ENCODE measurements around the gene ZC3H10. TPM values are rescaled to one million over a fixed set of nuclear protein-coding genes. Genes with fewer than 3 reads are reported as not detected.

Gene ZC3H10
- total RNA-seq, 1 experiment from 2014 or later, result 8.2 TPM

DNA sequence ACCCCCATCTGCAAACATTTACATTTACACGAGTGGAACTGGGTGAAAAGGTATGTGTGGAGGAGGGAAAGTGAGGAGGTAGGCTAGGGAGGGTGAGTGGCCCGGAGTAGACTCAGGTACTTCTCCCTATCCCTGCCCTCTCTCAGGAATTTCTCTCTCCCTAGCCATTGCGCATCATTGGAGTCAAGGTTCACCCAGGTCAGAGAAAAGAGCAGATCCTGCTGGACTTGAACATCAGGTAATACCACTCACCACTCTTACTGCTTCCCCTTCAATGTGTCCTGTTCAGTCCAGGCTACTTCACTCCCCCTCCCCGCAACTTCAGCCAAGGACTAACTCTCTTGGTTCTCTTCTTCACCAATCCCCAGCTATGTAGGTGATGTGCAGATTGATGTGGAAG is 12.8 kb downstream of the ZC3H10 start:
- no peak overlapping the region for H3K4me3 Mint-ChIP-seq (ENCODE audit: low read depth, unreplicated experiment)
- TF ChIP-seq, protein P1, sequence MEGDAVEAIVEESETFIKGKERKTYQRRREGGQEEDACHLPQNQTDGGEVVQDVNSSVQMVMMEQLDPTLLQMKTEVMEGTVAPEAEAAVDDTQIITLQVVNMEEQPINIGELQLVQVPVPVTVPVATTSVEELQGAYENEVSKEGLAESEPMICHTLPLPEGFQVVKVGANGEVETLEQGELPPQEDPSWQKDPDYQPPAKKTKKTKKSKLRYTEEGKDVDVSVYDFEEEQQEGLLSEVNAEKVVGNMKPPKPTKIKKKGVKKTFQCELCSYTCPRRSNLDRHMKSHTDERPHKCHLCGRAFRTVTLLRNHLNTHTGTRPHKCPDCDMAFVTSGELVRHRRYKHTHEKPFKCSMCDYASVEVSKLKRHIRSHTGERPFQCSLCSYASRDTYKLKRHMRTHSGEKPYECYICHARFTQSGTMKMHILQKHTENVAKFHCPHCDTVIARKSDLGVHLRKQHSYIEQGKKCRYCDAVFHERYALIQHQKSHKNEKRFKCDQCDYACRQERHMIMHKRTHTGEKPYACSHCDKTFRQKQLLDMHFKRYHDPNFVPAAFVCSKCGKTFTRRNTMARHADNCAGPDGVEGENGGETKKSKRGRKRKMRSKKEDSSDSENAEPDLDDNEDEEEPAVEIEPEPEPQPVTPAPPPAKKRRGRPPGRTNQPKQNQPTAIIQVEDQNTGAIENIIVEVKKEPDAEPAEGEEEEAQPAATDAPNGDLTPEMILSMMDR (IDR thresholded peaks at IDR 0.05; ENCODE audit: unreplicated experiment), result no peak
- peaks cover 34% of the 10 kb centered on the region for H3K4me1 Mint-ChIP-seq (ENCODE audit: low read depth, unreplicated experiment)
- H3K27ac Mint-ChIP-seq (ENCODE audit: unreplicated experiment), result peak overlapping the region; percentile 24
- no peaks in the 10 kb centered on the region for H3K27me3 Mint-ChIP-seq (ENCODE audit: unreplicated experiment)
- no TSS peak for BruUV-seq (replicated peaks)
- peaks cover 67% of the 10 kb centered on the region for H3K36me3 Mint-ChIP-seq (ENCODE audit: insufficient read depth, unreplicated experiment)
- CTCF ChIA-PET, result interaction anchor here (1.4 kb wide), 1 partner anchor 13 kb away, joined by 5 read pairs; the partner anchor contains the start of gene ZC3H10
- no peaks in the 10 kb centered on the region for H3K9me3 Mint-ChIP-seq (ENCODE audit: low read depth, unreplicated experiment)
- intact Hi-C loops (cut with micrococcal nuclease; ENCODE audit: unreplicated experiment), result no loop called here
- DNase-seq, result no peak

DNA sequence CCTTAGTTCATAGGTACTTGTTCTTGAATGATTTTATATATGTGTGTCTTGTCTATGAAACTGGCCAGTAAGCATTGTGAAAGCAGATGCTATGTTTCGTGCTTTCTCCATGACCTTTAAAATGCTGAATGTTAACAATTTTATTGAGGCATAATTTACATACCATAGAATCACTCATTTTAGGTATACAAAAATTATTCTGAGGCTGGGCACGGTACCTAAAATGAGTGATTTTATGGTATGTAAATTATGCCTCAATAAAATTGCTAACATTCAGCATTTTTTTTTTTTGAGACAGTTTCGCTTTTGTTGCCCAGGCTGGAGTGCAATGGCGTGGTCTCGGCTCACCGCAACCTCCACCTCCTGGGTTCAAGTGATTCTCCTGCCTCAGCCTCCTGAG is 16.8 kb downstream of the ZC3H10 start:
- CTCF ChIA-PET, result no interaction called here
- Mint-ChIP-seq H3K4me1 (ENCODE audit: low read depth, unreplicated experiment) (peaks cover 7% of the 10 kb centered on the region), H3K36me3 (ENCODE audit: insufficient read depth, unreplicated experiment) (peaks cover 67% of the 10 kb centered on the region)

DNA sequence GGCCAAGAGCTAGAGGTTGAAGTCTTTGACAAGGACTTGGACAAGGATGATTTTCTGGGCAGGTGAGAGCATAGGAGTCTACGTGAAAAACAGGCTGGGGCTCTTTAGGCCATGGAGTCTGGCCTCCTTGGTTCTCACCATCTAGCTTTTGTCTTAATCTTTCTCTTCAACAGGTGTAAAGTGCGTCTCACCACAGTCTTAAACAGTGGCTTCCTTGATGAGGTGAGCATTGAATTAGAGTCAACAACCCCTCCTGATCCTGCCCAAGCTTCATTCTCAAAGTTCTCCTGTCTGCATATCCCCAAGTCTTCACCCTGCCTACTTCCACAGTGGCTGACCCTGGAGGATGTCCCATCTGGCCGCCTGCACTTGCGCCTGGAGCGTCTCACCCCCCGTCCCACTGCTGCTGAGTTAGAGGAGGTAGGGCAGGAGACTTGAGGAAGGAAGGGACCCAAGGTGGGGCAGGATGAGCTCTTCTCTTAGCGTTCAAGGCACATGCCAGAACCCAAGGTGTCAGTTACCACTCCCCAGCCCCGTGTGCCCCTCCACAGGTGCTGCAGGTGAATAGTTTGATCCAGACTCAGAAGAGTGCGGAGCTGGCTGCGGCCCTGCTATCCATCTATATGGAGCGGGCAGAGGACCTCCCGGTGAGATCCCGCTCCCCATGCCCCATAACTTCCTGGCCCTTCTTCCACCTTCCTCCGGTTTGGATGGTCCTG is 19.9 kb downstream of the ZC3H10 start:
- H3K9me3 Mint-ChIP-seq (ENCODE audit: low read depth, unreplicated experiment), result no peaks in the 10 kb centered on the region
- CTCF ChIA-PET, result interaction anchor here (0.8 kb wide), 1 partner anchor 83 kb away, joined by 3 read pairs; no protein-coding TSS in a partner anchor
- no peak overlapping the region for H3K27ac Mint-ChIP-seq (ENCODE audit: unreplicated experiment)
- TF ChIP-seq, protein P1 (IDR thresholded peaks at IDR 0.05; ENCODE audit: unreplicated experiment), result no peak
- no peak overlapping the region for H3K4me3 Mint-ChIP-seq (ENCODE audit: low read depth, unreplicated experiment)
- no peaks in the 10 kb centered on the region for H3K4me1 Mint-ChIP-seq (ENCODE audit: low read depth, unreplicated experiment)
- intact Hi-C loops (cut with micrococcal nuclease; ENCODE audit: unreplicated experiment), result no loop called here
- H3K36me3 Mint-ChIP-seq (ENCODE audit: insufficient read depth, unreplicated experiment), result peaks cover 48% of the 10 kb centered on the region
- no peak for DNase-seq
- no peaks in the 10 kb centered on the region for H3K27me3 Mint-ChIP-seq (ENCODE audit: unreplicated experiment)
- BruUV-seq (replicated peaks), result no TSS peak

More for the DNA sequence above, 16.8 kb downstream of the ZC3H10 start:
- Mint-ChIP-seq H3K4me3 (ENCODE audit: low read depth, unreplicated experiment) (no peak overlapping the region), H3K27me3 (ENCODE audit: unreplicated experiment) (no peaks in the 10 kb centered on the region), H3K27ac (ENCODE audit: unreplicated experiment) (no peak overlapping the region), H3K9me3 (ENCODE audit: low read depth, unreplicated experiment) (no peaks in the 10 kb centered on the region)
- TF ChIP-seq, protein P1 (IDR thresholded peaks at IDR 0.05; ENCODE audit: unreplicated experiment), result no peak
- intact Hi-C loops (cut with micrococcal nuclease; ENCODE audit: unreplicated experiment), result no loop called here
- BruUV-seq (replicated peaks), result no TSS peak
- DNase-seq, result no peak

DNA sequence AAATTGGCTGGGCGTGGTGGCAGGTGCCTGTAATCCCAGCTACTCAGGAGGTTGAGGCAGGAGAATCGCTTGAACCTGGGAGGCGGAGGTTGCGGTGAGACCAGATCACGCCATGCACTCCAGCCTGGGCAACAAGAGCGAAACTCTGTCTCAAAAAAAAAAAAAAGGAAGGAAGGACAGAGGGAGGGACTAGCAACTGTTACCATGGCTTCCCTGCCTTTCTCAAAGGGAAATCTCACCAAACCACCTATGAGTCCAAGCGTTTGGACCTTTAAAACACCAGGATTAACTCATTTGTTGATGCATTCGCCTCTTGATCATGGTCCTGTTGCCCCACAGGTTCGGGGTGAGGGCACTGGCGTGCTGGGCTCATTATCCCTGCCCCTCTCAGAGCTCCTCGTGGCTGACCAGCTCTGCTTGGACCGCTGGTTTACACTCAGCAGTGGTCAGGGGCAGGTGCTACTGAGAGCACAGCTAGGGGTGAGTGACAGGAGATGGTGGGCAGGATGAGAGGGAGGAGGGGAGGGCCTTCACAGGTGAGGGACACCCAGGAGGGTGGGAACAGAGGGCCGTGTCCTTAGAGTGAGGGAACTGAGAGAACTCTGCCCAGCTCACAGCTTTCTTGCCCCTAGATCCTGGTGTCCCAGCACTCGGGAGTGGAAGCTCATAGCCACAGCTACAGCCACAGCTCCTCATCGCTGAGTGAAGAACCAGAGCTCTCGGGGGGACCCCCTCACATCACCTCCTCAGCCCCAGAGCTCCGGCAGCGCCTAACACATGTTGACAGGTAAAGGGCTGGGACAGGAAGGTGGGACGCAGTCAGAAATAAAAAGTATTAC is 24.1 kb downstream of the ZC3H10 start:
- no peak overlapping the region for H3K4me3 Mint-ChIP-seq (ENCODE audit: low read depth, unreplicated experiment)
- intact Hi-C loops (cut with micrococcal nuclease; ENCODE audit: unreplicated experiment), result no loop called here
- CTCF ChIA-PET, result interaction anchor here (0.7 kb wide), 1 partner anchor 92 kb away, joined by 3 read pairs; no protein-coding TSS in a partner anchor
- no peaks in the 10 kb centered on the region for H3K9me3 Mint-ChIP-seq (ENCODE audit: low read depth, unreplicated experiment)
- H3K36me3 Mint-ChIP-seq (ENCODE audit: insufficient read depth, unreplicated experiment), result peaks cover 44% of the 10 kb centered on the region
- no peak for DNase-seq
- no TSS peak for BruUV-seq (replicated peaks)
- no peaks in the 10 kb centered on the region for H3K27me3 Mint-ChIP-seq (ENCODE audit: unreplicated experiment)
- H3K4me1 Mint-ChIP-seq (ENCODE audit: low read depth, unreplicated experiment), result no peaks in the 10 kb centered on the region
- TF ChIP-seq, protein P1 (IDR thresholded peaks at IDR 0.05; ENCODE audit: unreplicated experiment), result no peak
- H3K27ac Mint-ChIP-seq (ENCODE audit: unreplicated experiment), result no peak overlapping the region
